DND-41 (cell line): ENCODE data around the gene TMBIM6.
"Not testable (repeated sequence)": the region's sequence is repeated elsewhere in the genome, so short reads cannot be mapped to it uniquely, and the experiment has no call there.

ENCODE experiments used
- ATAC-seq: fragments of 200-7000 bp; cut with Tn5 transposase; 3 replicates; pipeline ENCODE4 v1.9.1; 2021; ENCODE audit warnings: low read depth; ENCODE audit not compliant: insufficient read depth
- DNase-seq: peaks from one replicate; pipeline ENCODE4 v3.0.0-alpha.2; 2020
- H2AFZ ChIP-seq: 2 replicates; pipeline ENCODE4 v1.6.0; 2012; ENCODE audit warnings: low read depth, low read length
- H3K27ac ChIP-seq: 2 replicates; pipeline ENCODE4 v1.5.1; 2012; ENCODE audit warnings: low read length, inconsistent platforms
- H3K27me3 ChIP-seq: fragments of 200-600 bp; sonication (generic); 2 replicates; pipeline ENCODE4 v1.6.0; 2012; ENCODE audit warnings: low read length, mild to moderate bottlenecking, inconsistent platforms; ENCODE audit not compliant: insufficient read depth, poor library complexity
- H3K36me3 ChIP-seq: 2 replicates; pipeline ENCODE4 v1.5.1; 2012; ENCODE audit warnings: low read length, inconsistent platforms; ENCODE audit not compliant: insufficient read depth
- H3K4me1 ChIP-seq: 2 replicates; pipeline ENCODE4 v1.5.1; 2012; ENCODE audit warnings: mild to moderate bottlenecking, low read length; ENCODE audit not compliant: insufficient read depth
- H3K4me2 ChIP-seq: 2 replicates; pipeline ENCODE4 v1.6.0; 2012; ENCODE audit warnings: mild to moderate bottlenecking, moderate library complexity, low read length, inconsistent platforms; ENCODE audit not compliant: insufficient read depth
- H3K4me3 ChIP-seq, 2 experiments: fragments of 200-600 bp in 1 of 2; shearing (Covaris generic) in 1 of 2; 2 replicates each; pipeline ENCODE4 v1.5.1; 2012 to 2016; ENCODE audit warnings: inconsistent platforms in 2 of 2, low read length in 2 of 2, mild to moderate bottlenecking in 2 of 2, low read depth in 1 of 2, moderate library complexity in 1 of 2
- H3K79me2 ChIP-seq: 2 replicates; pipeline ENCODE4 v1.6.0; 2012; ENCODE audit warnings: low read length, inconsistent platforms; ENCODE audit not compliant: insufficient read depth
- H3K9ac ChIP-seq: 2 replicates; pipeline ENCODE4 v1.6.0; 2012; ENCODE audit warnings: low read depth, mild to moderate bottlenecking, inconsistent platforms, low read length, moderate library complexity
- H3K9me3 ChIP-seq: 2 replicates; pipeline ENCODE4 v1.5.1; 2012; ENCODE audit warnings: low read length, moderate library complexity, mild to moderate bottlenecking, inconsistent platforms; ENCODE audit not compliant: insufficient read depth, severe bottlenecking
- H4K20me1 ChIP-seq: 2 replicates; pipeline ENCODE4 v1.6.0; 2012; ENCODE audit warnings: low read length; ENCODE audit not compliant: insufficient read depth
- EZH2 ChIP-seq: IDR thresholded peaks from 3 replicates; pipeline ENCODE4 v1.6.1; 2012; ENCODE audit warnings: borderline replicate concordance, low read depth, mild to moderate bottlenecking, moderate library complexity, low read length, inconsistent platforms; ENCODE audit not compliant: severe bottlenecking
- TF ChIP-seq, protein P1 (sequence below): IDR thresholded peaks from 2 replicates; pipeline ENCODE4 v1.5.1; 2012; ENCODE audit warnings: borderline replicate concordance, low read length, moderate library complexity, mild to moderate bottlenecking; ENCODE audit not compliant: poor library complexity, severe bottlenecking; ENCODE audit errors: extremely low read depth

Gene TMBIM6

DNA sequence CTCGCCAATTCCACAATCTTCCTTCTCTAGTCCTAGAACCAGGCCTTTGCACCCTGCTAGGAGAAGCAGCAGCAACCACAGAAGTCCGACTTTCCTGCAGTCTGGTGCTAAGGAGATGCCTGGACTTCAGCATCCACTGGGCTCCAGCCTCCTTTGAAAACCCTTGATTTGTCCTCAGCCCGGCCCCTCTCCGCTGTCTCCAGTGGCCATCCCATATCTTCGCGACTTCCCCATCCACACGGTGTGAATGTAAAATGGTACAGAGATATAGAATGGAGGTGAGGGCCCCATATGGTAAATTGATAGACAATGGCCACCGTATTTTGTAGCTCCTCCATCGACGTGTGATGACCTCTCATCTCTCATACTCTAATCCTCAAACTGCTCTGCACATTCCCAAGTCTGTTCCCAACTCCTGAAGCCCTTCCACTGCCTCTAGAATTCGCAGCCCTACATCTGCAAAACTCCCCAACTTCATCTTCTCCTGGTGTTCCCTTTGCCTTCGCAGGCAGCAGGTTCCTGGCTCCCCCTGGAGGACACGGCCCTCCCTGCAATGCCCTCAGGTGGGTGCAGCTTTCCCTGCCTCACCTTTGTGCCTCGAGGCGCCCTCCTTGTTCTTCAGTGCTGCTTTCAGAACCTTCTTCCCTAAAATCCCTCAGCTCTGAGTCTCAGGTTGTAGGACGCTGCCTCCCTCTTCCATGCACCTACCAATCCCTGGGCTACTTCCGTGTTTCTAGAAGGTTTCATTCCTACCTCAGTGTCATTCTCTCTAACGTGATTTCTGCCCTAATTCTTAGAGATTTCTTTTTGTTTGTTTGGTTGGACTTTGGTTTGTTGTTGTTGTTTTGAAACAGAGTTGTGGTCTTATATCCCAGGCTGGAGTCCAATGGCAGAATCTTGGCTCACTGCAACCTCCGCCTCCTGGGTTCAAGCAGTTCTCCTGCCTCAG lies 36.7 kb downstream of the TMBIM6 start:
- Histone ChIP-seq H4K20me1 (no peaks in the 10 kb centered on the region), H3K4me2 (peak overlapping the region; percentile 23; the same call in 1 of the 2 replicates), H3K27me3 (peaks cover 4% of the 10 kb centered on the region), H3K9me3 (no peaks in the 10 kb centered on the region), H3K9ac (no peak overlapping the region), H3K36me3 (no peaks in the 10 kb centered on the region), H3K4me3 (no peak overlapping the region), H3K79me2 (no peaks in the 10 kb centered on the region), H2AFZ (peak overlapping the region; percentile 66), H3K4me1 (peaks cover 3% of the 10 kb centered on the region; the same call in 1 of the 2 replicates), H3K27ac (no peak overlapping the region)
- ATAC-seq = peak; percentile 85
- DNase-seq = peak; percentile 70
- TF ChIP-seq EZH2 = no peak
- TF ChIP-seq, protein P1, sequence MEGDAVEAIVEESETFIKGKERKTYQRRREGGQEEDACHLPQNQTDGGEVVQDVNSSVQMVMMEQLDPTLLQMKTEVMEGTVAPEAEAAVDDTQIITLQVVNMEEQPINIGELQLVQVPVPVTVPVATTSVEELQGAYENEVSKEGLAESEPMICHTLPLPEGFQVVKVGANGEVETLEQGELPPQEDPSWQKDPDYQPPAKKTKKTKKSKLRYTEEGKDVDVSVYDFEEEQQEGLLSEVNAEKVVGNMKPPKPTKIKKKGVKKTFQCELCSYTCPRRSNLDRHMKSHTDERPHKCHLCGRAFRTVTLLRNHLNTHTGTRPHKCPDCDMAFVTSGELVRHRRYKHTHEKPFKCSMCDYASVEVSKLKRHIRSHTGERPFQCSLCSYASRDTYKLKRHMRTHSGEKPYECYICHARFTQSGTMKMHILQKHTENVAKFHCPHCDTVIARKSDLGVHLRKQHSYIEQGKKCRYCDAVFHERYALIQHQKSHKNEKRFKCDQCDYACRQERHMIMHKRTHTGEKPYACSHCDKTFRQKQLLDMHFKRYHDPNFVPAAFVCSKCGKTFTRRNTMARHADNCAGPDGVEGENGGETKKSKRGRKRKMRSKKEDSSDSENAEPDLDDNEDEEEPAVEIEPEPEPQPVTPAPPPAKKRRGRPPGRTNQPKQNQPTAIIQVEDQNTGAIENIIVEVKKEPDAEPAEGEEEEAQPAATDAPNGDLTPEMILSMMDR = peak; percentile 97

GRCh38 chr12:49779581-49779980 lies 38.2 kb downstream of the TMBIM6 start:
- peaks cover 3% of the 10 kb centered on the region; the same call in 1 of the 2 replicates for H3K4me1 ChIP-seq
- no peak for TF ChIP-seq EZH2
- TF ChIP-seq, protein P1 = no peak
- no peak overlapping the region for H3K4me2 ChIP-seq
- no peak overlapping the region for H3K4me3 ChIP-seq
- H3K27me3 ChIP-seq = peaks cover 4% of the 10 kb centered on the region
- no peak overlapping the region for H3K9ac ChIP-seq
- H3K27ac ChIP-seq = no peak overlapping the region
- H3K9me3 ChIP-seq = no peaks in the 10 kb centered on the region
- ATAC-seq = no peak
- H4K20me1 ChIP-seq = no peaks in the 10 kb centered on the region
- H2AFZ ChIP-seq = no peak overlapping the region
- no peaks in the 10 kb centered on the region for H3K36me3 ChIP-seq
- DNase-seq = no peak
- H3K79me2 ChIP-seq = no peaks in the 10 kb centered on the region

DNA sequence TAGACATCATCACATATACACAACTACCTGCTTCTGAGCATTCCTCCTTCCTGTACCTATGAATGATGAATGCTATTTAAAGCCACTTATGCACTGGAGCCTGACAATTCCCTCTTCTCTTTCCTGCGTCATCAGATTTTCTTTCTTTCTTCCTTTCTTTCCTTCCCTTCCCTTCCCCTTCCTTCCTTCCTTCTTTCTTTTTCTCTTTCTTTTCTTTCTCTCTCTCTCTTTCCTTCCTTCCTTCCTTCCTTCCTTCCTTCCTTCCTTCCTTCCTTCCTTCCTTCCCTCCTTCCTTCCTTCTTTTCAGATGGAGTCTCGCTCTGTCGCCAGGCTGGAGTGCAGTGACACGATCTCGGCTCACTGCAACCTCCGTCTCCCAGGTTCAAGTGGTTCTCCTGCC lies 39.6 kb downstream of the TMBIM6 start:
- H3K27ac ChIP-seq, ATAC-seq, H3K9me3 ChIP-seq, DNase-seq, H4K20me1 ChIP-seq, H3K36me3 ChIP-seq, H2AFZ ChIP-seq, H3K79me2 ChIP-seq, H3K4me2 ChIP-seq, H3K9ac ChIP-seq, H3K4me3 ChIP-seq, H3K4me1 ChIP-seq, H3K27me3 ChIP-seq: not testable (repeated sequence)

GRCh38 chr12:49783917-49784676 lies 42.7 kb downstream of the TMBIM6 start:
- no peak overlapping the region for H3K27ac ChIP-seq

More at GRCh38 chr12:49783917-49784676, 42.7 kb downstream of the TMBIM6 start:
- Histone ChIP-seq H3K4me3 (no peak overlapping the region), H3K4me2 (no peak overlapping the region), H3K36me3 (no peaks in the 10 kb centered on the region), H3K9me3 (no peaks in the 10 kb centered on the region), H2AFZ (no peak overlapping the region), H3K27me3 (peaks cover 4% of the 10 kb centered on the region), H3K79me2 (no peaks in the 10 kb centered on the region), H4K20me1 (no peaks in the 10 kb centered on the region), H3K4me1 (no peaks in the 10 kb centered on the region), H3K9ac (no peak overlapping the region)
- DNase-seq (no peak), ATAC-seq (no peak)
- TF ChIP-seq EZH2 = no peak
- TF ChIP-seq, protein P1 = no peak
